Limb (tissue), 2 donors: Measurements from ENCODE around the gene DPYSL5.

Experiments
- DNase-seq, 2 donors: peaks; one replicate each; pipeline ENCODE4 v3.0.0-alpha.2; 2016; ENCODE audit errors: extremely low spot score in 2 of 2

Gene DPYSL5

GRCh38 chr2:26843041-26843440 lies 4.9 kb upstream of the DPYSL5 start:
- DNase-seq = no peak

GRCh38 chr2:26845021-26845420 lies 2.9 kb upstream of the DPYSL5 start:
- no peak for DNase-seq

GRCh38 chr2:26846334-26847306 lies 1.3 kb upstream of the DPYSL5 start:
- peak; percentile 78 to 82 for DNase-seq

- no peak for DNase-seq
Measured at GRCh38 chr2:26847307-26847654, 651 bp upstream of the DPYSL5 start.

GRCh38 chr2:26848336-26849055 lies 564 bp downstream of the DPYSL5 start:
- peak in 1 of 2 donors; percentile 63 for DNase-seq

GRCh38 chr2:26849056-26849999 lies 1.4 kb downstream of the DPYSL5 start:
- peak in 1 of 2 donors; percentile 73 for DNase-seq

GRCh38 chr2:26850000-26850431 lies 2.1 kb downstream of the DPYSL5 start:
- DNase-seq = peak in 1 of 2 donors; percentile 48

GRCh38 chr2:26850505-26850904 lies 2.6 kb downstream of the DPYSL5 start:
- DNase-seq = no peak

GRCh38 chr2:26852405-26853306 lies 4.7 kb downstream of the DPYSL5 start:
- DNase-seq = peak; percentile 43 to 68

GRCh38 chr2:26853751-26854150 lies 5.8 kb downstream of the DPYSL5 start:
- no peak for DNase-seq

GRCh38 chr2:26854283-26854827 lies 6.4 kb downstream of the DPYSL5 start:
- no peak for DNase-seq

- DNase-seq = no peak
Measured at GRCh38 chr2:26855466-26855865, 7.5 kb downstream of the DPYSL5 start.

- DNase-seq = no peak
Measured at GRCh38 chr2:26859622-26860021, 11.7 kb downstream of the DPYSL5 start.

- no peak for DNase-seq
Measured at GRCh38 chr2:26860211-26860850, 12.4 kb downstream of the DPYSL5 start.

- DNase-seq = no peak
Measured at GRCh38 chr2:26861610-26862224, 13.8 kb downstream of the DPYSL5 start.

GRCh38 chr2:26864226-26864625 lies 16.3 kb downstream of the DPYSL5 start:
- no peak for DNase-seq

- no peak for DNase-seq
Measured at GRCh38 chr2:26864646-26865045, 16.7 kb downstream of the DPYSL5 start.

GRCh38 chr2:26870585-26871095 lies 22.7 kb downstream of the DPYSL5 start:
- no peak for DNase-seq
